GM12878 (cell line): ENCODE results near the gene PDGFB. TPM values are rescaled to one million over a fixed set of nuclear protein-coding genes. Genes with fewer than 3 reads are reported as not detected.

Experiments
- ATAC-seq: fragments of 200-7000 bp; cut with Tn5 transposase; 3 replicates; pipeline ENCODE4 v1.9.1; 2020; ENCODE audit warnings: mild to moderate bottlenecking, moderate library complexity
- BruUV-seq: library from RNA; stranded (reverse); fragments of 400-500 nt; replicated peaks from 2 replicates; lab custom pipeline; 2021; lab: Mats Ljungman, UMichigan
- CTCF ChIA-PET: fragments of 300-600 bp; sonication (Branson Sonifier 250); formaldehyde crosslinking; extraction: SDS; loops from one replicate; lab custom pipeline; 2021; ENCODE audit warnings: inconsistent platforms; lab: Yijun Ruan, JAX
- POLR2A ChIA-PET: fragments of 350-600 bp; formaldehyde crosslinking; extraction: SDS; loops from one replicate; lab custom pipeline; 2021; ENCODE audit warnings: inconsistent platforms; lab: Charles Lee
- RAD21 ChIA-PET: fragments of 300-600 bp; sonication (Branson Sonifier 250); formaldehyde crosslinking; loops from one replicate; lab custom pipeline; 2023; ENCODE audit warnings: antibody characterized with exemption; ENCODE audit not compliant: unreplicated experiment; lab: Charles Lee
- SMC1A ChIA-PET: fragments of 300-600 bp; sonication (Branson Sonifier 250); formaldehyde crosslinking; loops from one replicate; lab custom pipeline; 2023; ENCODE audit not compliant: unreplicated experiment, uncharacterized antibody; lab: Charles Lee
- DNase-seq: peaks from one replicate; pipeline ENCODE4 v3.0.0-alpha.2; 2011; ENCODE audit warnings: low read depth, low spot score
- FAIRE-seq: peaks from 3 replicates; lab custom pipeline; 2011; peaks lifted over from hg19 to GRCh38; lab: Jason Lieb, UNC
- H2AFZ ChIP-seq: 2 replicates; pipeline ENCODE4 v1.6.0; 2011; ENCODE audit warnings: low read depth, low read length, control low read depth; ENCODE audit not compliant: control insufficient read depth
- H3K27ac ChIP-seq: 2 replicates; pipeline ENCODE4 v1.5.1; 2011; ENCODE audit warnings: control low read depth; ENCODE audit not compliant: control insufficient read depth, insufficient read depth
- H3K27me3 ChIP-seq, 2 experiments: replicated peaks in 1 of 2; 2 replicates each; pipeline versions ENCODE4 v1.6.0 to v1.6.1; 2011; ENCODE audit warnings: low read length in 1 of 2; ENCODE audit not compliant: control insufficient read depth in 2 of 2, insufficient read depth in 2 of 2
- H3K36me3 ChIP-seq, 2 experiments: 2 replicates each; pipeline ENCODE4 v1.5.1; 2011; ENCODE audit warnings: low read length in 1 of 2; ENCODE audit not compliant: control insufficient read depth in 2 of 2, insufficient read depth in 2 of 2
- H3K4me1 ChIP-seq: 2 replicates; pipeline ENCODE4 v1.6.1; 2011; ENCODE audit warnings: mild to moderate bottlenecking, low read length, moderate library complexity, mixed read lengths; ENCODE audit not compliant: control insufficient read depth, insufficient read depth
- H3K4me2 ChIP-seq: 2 replicates; pipeline ENCODE4 v1.6.0; 2011; ENCODE audit warnings: control low read depth; ENCODE audit not compliant: control insufficient read depth, insufficient read depth
- H3K4me3 ChIP-seq: fragments of 200-600 bp; sonication (generic); 2 replicates; pipeline ENCODE4 v1.5.1; 2016
- H3K79me2 ChIP-seq: 2 replicates; pipeline ENCODE4 v1.6.0; 2011; ENCODE audit warnings: low read length; ENCODE audit not compliant: control insufficient read depth, insufficient read depth
- H3K9ac ChIP-seq: 2 replicates; pipeline ENCODE4 v1.8.0; 2011; ENCODE audit warnings: low read length, control low read depth, mixed read lengths; ENCODE audit not compliant: control insufficient read depth, insufficient read depth
- H3K9me3 ChIP-seq: replicated peaks from 3 replicates; pipeline ENCODE4 v1.5.1; 2011; ENCODE audit warnings: mild to moderate bottlenecking, low read length; ENCODE audit not compliant: control insufficient read depth, insufficient read depth
- H4K20me1 ChIP-seq: 2 replicates; pipeline ENCODE4 v1.6.0; 2011; ENCODE audit not compliant: control insufficient read depth, insufficient read depth
- BCL11A ChIP-seq: IDR thresholded peaks from 2 replicates; pipeline ENCODE4 v1.6.1; 2011; ENCODE audit warnings: low read depth, low read length
- EED ChIP-seq: sonication (generic); IDR thresholded peaks from 2 replicates; pipeline ENCODE4 v1.6.1; 2016; ENCODE audit warnings: antibody characterized with exemption, low read depth
- FOS ChIP-seq: IDR thresholded peaks from 3 replicates; pipeline ENCODE4 v1.6.1; 2011; ENCODE audit warnings: borderline replicate concordance; ENCODE audit not compliant: insufficient read length; ENCODE audit errors: extremely low read depth
- IRF5 ChIP-seq: fragments of 450-650 bp; IDR thresholded peaks from 2 replicates; pipeline ENCODE4 v1.6.1; 2017; ENCODE audit warnings: borderline replicate concordance
- KAT2A ChIP-seq: conservative IDR thresholded peaks from 2 replicates; pipeline ENCODE4 v1.6.1; 2011; ENCODE audit warnings: low read depth, low read length; ENCODE audit not compliant: control insufficient read depth
- SMAD5 ChIP-seq: IDR thresholded peaks from 2 replicates; pipeline ENCODE4 v1.6.1; 2016; ENCODE audit warnings: antibody characterized with exemption, low read depth
- SRF ChIP-seq, 2 experiments: IDR thresholded peaks; 2 replicates each; pipeline ENCODE4 v1.6.1; 2011; ENCODE audit warnings: low read depth in 2 of 2, low read length in 2 of 2, mild to moderate bottlenecking in 1 of 2, moderate library complexity in 1 of 2
- SUPT20H ChIP-seq: IDR thresholded peaks from 2 replicates; pipeline ENCODE4 v1.6.1; 2011; ENCODE audit warnings: low read depth, mild to moderate bottlenecking, low read length, moderate library complexity, borderline replicate concordance; ENCODE audit not compliant: control insufficient read depth
- ZBTB40 ChIP-seq: fragments of 450-650 bp; IDR thresholded peaks from 2 replicates; pipeline ENCODE4 v1.6.1; 2016; ENCODE audit warnings: mild to moderate bottlenecking, moderate library complexity, borderline replicate concordance
- ZNF217 ChIP-seq: fragments of 450-650 bp; IDR thresholded peaks from 2 replicates; pipeline ENCODE4 v1.6.1; 2017; ENCODE audit warnings: antibody characterized with exemption, mild to moderate bottlenecking
- ZNF687 ChIP-seq: fragments of 450-650 bp; IDR thresholded peaks from 2 replicates; pipeline ENCODE4 v1.6.1; 2017; ENCODE audit warnings: mild to moderate bottlenecking, moderate library complexity
- WGBS: methylation state at CpG from one replicate; pipeline ENCODE4 v1.1.6; 2016; ENCODE audit warnings: low lambda C conversion rate; ENCODE audit not compliant: insufficient replicate concordance, insufficient coverage; ENCODE audit errors: missing lambda C conversion rate; 5-methylcytosine and 5-hydroxymethylcytosine counted together
- in situ Hi-C: fragments of 300-500 bp; cut with MboI; formaldehyde crosslinking; loops from 9 replicates; pipeline ENCODE4 v1.14.3; 2018; ENCODE audit warnings: mixed read lengths
- intact Hi-C: fragments of 100-400 bp; cut with micrococcal nuclease; formaldehyde crosslinking; loops from one replicate; pipeline ENCODE4 v1.14.2; 2022; ENCODE audit not compliant: unreplicated experiment
- polyA plus RNA-seq, 11 experiments: library from polyadenylated mRNA; depleted of rRNA in 4 of 11; unstranded in 6 of 11; stranded (reverse) in 5 of 11; fragments of >200 nt; fragmentation: Nextera tagmentation in 4 of 11; fragmentation: Illumina TruSeq in 1 of 11; extraction: Ambion mirVana in 4 of 11; extraction: Trizol in 1 of 11; gene quantifications; 1 replicate in 1 of 11; 2 replicates in 10 of 11; pipeline versions ENCODE4 v1.2.1 to v1.2.3, GENCODE V29; 2011 to 2016; ENCODE audit warnings: inconsistent platforms in 2 of 11, missing spikeins in 2 of 11, low read depth in 1 of 11
- total RNA-seq, 4 experiments: library from RNA; depleted of rRNA in 3 of 4; stranded (reverse); fragments of >200 nt in 3 of 4; fragmentation: Illumina TruSeq in 1 of 4; extraction: Trizol in 1 of 4; gene quantifications; 2 replicates each; pipeline versions ENCODE4 v1.2.1 to v1.2.3, GENCODE V29; 2013 to 2021
- TF ChIP-seq, protein P1 (sequence below): fragments of 450-650 bp; IDR thresholded peaks from 2 replicates; pipeline ENCODE4 v1.6.1; 2016; ENCODE audit warnings: mild to moderate bottlenecking

The PDGFB gene
- total and polyA plus RNA-seq, 10 of the 15 experiments (the other 5 are each of a cell fraction or from before 2014, with no cell fraction given), result 0.13 to 1.1 (median 0.56) TPM; not detected in 1

GRCh38 chr22:39253435-39254070, 8.8 kb upstream of the PDGFB start:
- SMC1A ChIA-PET, result interaction anchor here (1.1 kb wide), 1 partner anchor 10 kb away, joined by 3 read pairs; no protein-coding TSS in a partner anchor
- H3K36me3 ChIP-seq, result no peaks in the 10 kb centered on the region
- H3K4me1 ChIP-seq, result peaks cover 36% of the 10 kb centered on the region
- intact Hi-C loops (no loop called here), in situ Hi-C loops (no loop called here)
- H3K4me3 ChIP-seq, result no peak overlapping the region
- peak; percentile 52 for ATAC-seq
- peak overlapping the region; percentile 39 for H2AFZ ChIP-seq
- FAIRE-seq, result no peak
- CTCF ChIA-PET, result interaction anchor here (0.6 to 0.9 kb wide), 5 partner anchors 32 to 275 kb away, joined by 3 to 4 read pairs (median 3); no protein-coding TSS in a partner anchor
- H3K9ac ChIP-seq, result peak overlapping the region; percentile 44
- H3K79me2 ChIP-seq, result no peaks in the 10 kb centered on the region
- RAD21 ChIA-PET, result interaction anchor here (1.0 kb wide), 1 partner anchor 193 kb away, joined by 3 read pairs; no protein-coding TSS in a partner anchor
- no peaks in the 10 kb centered on the region for H4K20me1 ChIP-seq
- H3K9me3 ChIP-seq, result no peaks in the 10 kb centered on the region
- no TSS peak for BruUV-seq
- H3K4me2 ChIP-seq, result peak overlapping the region; percentile 86
- POLR2A ChIA-PET, result interaction anchor here (0.5 to 1.1 kb wide), 5 partner anchors 16 to 1815 kb away, joined by 3 read pairs; no protein-coding TSS in a partner anchor
- WGBS, result 14% methylated on average over 17 of the region's 19 CpGs
- DNase-seq, result no peak
- peak overlapping the region; percentile 90 for H3K27ac ChIP-seq
- H3K27me3 ChIP-seq, result no peaks in the 10 kb centered on the region
- no peak for TF ChIP-seq IRF5
- TF ChIP-seq ZBTB40, result no peak
- no peak for TF ChIP-seq SMAD5
- peak; percentile 61; the same call in 1 of the 2 replicates for TF ChIP-seq EED
- no peak for TF ChIP-seq ZNF217
- TF ChIP-seq SRF (IDR thresholded peaks at IDR 0.05; ENCODE audit: low read depth in 2 of 2, low read length in 2 of 2), result no peak
- TF ChIP-seq, protein P1, sequence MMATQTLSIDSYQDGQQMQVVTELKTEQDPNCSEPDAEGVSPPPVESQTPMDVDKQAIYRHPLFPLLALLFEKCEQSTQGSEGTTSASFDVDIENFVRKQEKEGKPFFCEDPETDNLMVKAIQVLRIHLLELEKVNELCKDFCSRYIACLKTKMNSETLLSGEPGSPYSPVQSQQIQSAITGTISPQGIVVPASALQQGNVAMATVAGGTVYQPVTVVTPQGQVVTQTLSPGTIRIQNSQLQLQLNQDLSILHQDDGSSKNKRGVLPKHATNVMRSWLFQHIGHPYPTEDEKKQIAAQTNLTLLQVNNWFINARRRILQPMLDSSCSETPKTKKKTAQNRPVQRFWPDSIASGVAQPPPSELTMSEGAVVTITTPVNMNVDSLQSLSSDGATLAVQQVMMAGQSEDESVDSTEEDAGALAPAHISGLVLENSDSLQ, result no peak
- no peak for TF ChIP-seq KAT2A
- no peak for TF ChIP-seq SUPT20H
- no peak for TF ChIP-seq BCL11A
- TF ChIP-seq FOS, result no peak
- no peak for TF ChIP-seq ZNF687
